HG02763 (cell line): ENCODE measurements around the gene ROS1.
"Not testable (repeated sequence)": the region's sequence is repeated elsewhere in the genome, so short reads cannot be mapped to it uniquely, and the experiment has no call there.

ENCODE experiments used
- ATAC-seq: cut with Tn5 transposase; IDR thresholded peaks from one replicate; pipeline ENCODE4 v1.9.1; 2021; ENCODE audit warnings: mild to moderate bottlenecking, moderate library complexity; ENCODE audit not compliant: unreplicated experiment

ROS1 gene

GRCh38 chr6:117268924-117269323 is 156.8 kb downstream of the ROS1 start:
- ATAC-seq = no peak

GRCh38 chr6:117267766-117268534 is 157.8 kb downstream of the ROS1 start:
- ATAC-seq = no peak

- no peak for ATAC-seq
Measured at GRCh38 chr6:117267054-117267347, 158.7 kb downstream of the ROS1 start.

GRCh38 chr6:117266257-117267053 is 159.3 kb downstream of the ROS1 start:
- ATAC-seq = no peak

GRCh38 chr6:117265410-117266256 is 160.1 kb downstream of the ROS1 start, which contains the start of gene VGLL2:
Gene VGLL2 (plus strand): TSS chr6:117265558. CDS start chr6:117265764, 206 bp downstream.
- ATAC-seq = peak; percentile 17

GRCh38 chr6:117264692-117265409 is 160.9 kb downstream of the ROS1 start:
- ATAC-seq = peak; percentile 68

- ATAC-seq = no peak
Measured at GRCh38 chr6:117264369-117264691, 161.4 kb downstream of the ROS1 start.

- ATAC-seq = no peak
Measured at GRCh38 chr6:117263353-117263927, 162.3 kb downstream of the ROS1 start.

- ATAC-seq = no peak
Measured at GRCh38 chr6:117262799-117263198, 162.9 kb downstream of the ROS1 start.

GRCh38 chr6:117253785-117254184 is 172.0 kb downstream of the ROS1 start:
- no peak for ATAC-seq

- not testable (repeated sequence) for ATAC-seq
Measured at GRCh38 chr6:117244979-117245378, 180.8 kb downstream of the ROS1 start.

- not testable (repeated sequence) for ATAC-seq
Measured at GRCh38 chr6:117244571-117244970, 181.2 kb downstream of the ROS1 start.
